Measurements from ENCODE around the gene CRYAA.
"Not testable (repeated sequence)": the region's sequence is repeated elsewhere in the genome, so short reads cannot be mapped to it uniquely, and the experiment has no call there.

CRYAA gene

DNA sequence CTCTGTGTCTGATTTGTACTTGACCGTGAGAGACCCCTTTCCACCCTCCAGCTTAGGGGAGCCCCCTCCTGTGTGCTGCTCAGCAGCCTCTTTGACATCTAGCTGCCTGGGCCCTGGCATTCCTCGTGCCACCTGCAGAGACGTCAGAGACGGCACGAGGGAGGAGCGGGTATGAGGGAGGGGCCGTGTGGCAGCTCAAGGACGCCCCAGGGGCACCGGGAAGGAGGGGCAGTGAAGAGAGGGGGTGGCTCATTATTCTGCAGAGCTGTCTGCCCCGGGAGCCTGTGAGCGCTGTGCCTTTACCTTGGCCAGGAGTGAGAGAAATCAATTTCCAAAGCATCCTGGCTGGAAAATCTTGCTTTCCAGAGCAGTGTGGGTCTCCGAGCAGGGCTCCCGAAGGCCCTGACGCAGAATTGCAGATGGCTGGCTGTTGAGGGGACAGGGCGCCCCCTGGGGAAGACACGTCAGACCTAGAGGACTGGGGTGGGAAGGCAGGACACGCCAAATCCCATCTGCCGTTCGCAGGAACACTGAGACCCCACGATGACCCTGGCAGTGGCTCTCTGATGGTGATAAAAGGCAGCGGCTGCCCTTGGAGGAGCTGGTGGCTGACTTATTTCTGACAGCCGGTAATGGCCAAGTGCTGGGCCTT is 9.5 kb downstream of the CRYAA start:
- not testable (repeated sequence) for H3K27ac ChIP-seq (ENCODE audit: low read depth, low read length); H3K27me3 ChIP-seq (ENCODE audit: control insufficient read depth in 1 of 2, insufficient read depth in 2 of 2, low read length in 2 of 2); H3K9ac ChIP-seq (ENCODE audit: low read length); H3K4me1 ChIP-seq (ENCODE audit: insufficient read depth, low read length); H3K4me3 ChIP-seq (ENCODE audit: low read depth in 1 of 2, low read length in 2 of 2); H3K9me3 ChIP-seq (ENCODE audit: low read length); H3K36me3 ChIP-seq (ENCODE audit: insufficient read depth, low read length)

DNA sequence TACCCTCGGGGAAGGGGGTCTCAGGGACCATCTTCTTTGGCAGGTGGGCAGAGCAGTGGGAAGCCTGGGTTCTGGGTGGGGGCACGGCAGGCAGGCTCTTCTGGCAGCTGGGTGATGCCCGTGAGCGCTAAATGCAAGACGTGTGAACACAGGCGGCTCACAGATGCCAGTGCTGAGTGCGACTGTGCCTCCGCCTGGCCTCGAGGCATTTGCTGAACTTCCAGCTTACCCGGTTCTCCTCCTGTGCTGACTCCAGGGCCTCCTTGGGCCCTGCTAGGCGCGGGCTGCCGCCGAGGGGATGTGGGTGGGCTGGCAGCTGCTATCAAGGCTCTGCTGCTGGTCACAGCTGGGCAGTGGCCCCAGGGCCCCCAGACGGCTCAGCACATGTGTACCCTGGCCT is 12.2 kb downstream of the CRYAA start:
- H3K9me3 ChIP-seq (ENCODE audit: low read length); H3K4me3 ChIP-seq (ENCODE audit: low read depth in 1 of 2, low read length in 2 of 2); H3K27me3 ChIP-seq (ENCODE audit: control insufficient read depth in 1 of 2, insufficient read depth in 2 of 2, low read length in 2 of 2); H3K4me1 ChIP-seq (ENCODE audit: insufficient read depth, low read length); H3K27ac ChIP-seq (ENCODE audit: low read depth, low read length); H3K36me3 ChIP-seq (ENCODE audit: insufficient read depth, low read length); H3K9ac ChIP-seq (ENCODE audit: low read length): not testable (repeated sequence)

DNA sequence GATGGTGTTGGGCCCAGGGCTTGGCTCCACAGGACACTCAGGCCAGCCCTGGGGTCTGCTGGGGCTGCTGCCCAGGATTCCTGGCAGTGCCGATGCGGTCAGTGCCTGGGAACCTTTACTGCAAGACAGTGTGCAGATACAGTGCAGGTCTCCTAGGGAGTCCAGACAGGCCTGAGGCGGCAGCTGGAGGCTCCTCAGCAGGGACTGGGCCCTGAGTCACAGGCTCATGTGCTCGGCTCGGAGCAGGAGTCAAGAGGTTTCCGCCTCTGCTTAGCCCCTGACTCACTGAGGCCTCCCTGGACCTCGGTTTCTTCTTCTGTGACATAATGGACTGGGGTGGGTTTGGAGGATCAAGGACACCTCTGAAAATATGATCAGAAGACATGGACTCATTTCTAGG is 18.5 kb downstream of the CRYAA start:
- not testable (repeated sequence) for H3K27me3 ChIP-seq (ENCODE audit: control insufficient read depth in 1 of 2, insufficient read depth in 2 of 2, low read length in 2 of 2); H3K4me3 ChIP-seq (ENCODE audit: low read depth in 1 of 2, low read length in 2 of 2); H3K9me3 ChIP-seq (ENCODE audit: low read length); H3K9ac ChIP-seq (ENCODE audit: low read length); H3K36me3 ChIP-seq (ENCODE audit: insufficient read depth, low read length); H3K4me1 ChIP-seq (ENCODE audit: insufficient read depth, low read length); H3K27ac ChIP-seq (ENCODE audit: low read depth, low read length)

DNA sequence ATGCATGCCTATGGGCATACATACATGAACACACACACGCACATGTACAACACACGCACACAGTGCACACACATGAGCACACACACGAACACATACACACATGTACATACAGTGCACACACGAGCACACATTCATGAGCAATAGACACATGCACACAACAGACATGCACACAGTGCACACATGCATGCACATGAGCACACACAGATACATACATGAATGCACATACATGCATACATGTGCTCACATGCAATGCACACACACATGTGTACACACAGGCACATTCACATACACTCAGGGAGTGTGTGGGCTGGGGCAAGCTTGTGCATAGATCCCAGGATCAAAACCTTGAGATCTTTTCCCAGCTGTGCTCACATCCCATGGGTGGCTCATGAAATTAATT is 18.9 kb downstream of the CRYAA start:
- H3K36me3 ChIP-seq (ENCODE audit: insufficient read depth, low read length) = no peaks in the 10 kb centered on the region
- no peak overlapping the region for H3K4me3 ChIP-seq (ENCODE audit: low read depth in 1 of 2, low read length in 2 of 2)
- no peak overlapping the region for H3K27ac ChIP-seq (ENCODE audit: low read depth, low read length)
- no peak overlapping the region for H3K9ac ChIP-seq (ENCODE audit: low read length)
- H3K4me1 ChIP-seq (ENCODE audit: insufficient read depth, low read length) = peaks cover 3% of the 10 kb centered on the region
- H3K27me3 ChIP-seq (ENCODE audit: control insufficient read depth in 1 of 2, insufficient read depth in 2 of 2, low read length in 2 of 2) = no peaks in the 10 kb centered on the region
- no peaks in the 10 kb centered on the region for H3K9me3 ChIP-seq (ENCODE audit: low read length)

DNA sequence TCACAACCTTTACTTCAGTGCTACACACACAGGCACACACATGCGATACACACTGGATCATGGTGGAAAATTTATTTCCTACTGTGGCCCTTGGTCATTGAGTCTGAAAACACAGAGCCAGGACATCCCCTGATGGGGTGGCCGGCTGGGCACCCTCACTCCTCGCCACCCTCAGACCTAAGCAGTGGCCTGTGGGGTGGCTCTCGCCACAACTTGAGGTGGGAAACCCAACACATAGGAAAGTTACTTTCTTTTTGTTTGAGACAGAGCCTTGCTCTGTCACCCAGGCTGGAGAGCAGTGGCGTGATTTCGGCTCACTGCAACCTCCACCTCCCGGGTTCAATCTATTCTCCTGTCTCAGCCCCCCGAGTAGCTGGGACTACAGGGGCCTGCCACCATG is 19.4 kb downstream of the CRYAA start:
- Histone ChIP-seq H3K27me3 (ENCODE audit: control insufficient read depth in 1 of 2, insufficient read depth in 2 of 2, low read length in 2 of 2) (no peaks in the 10 kb centered on the region), H3K27ac (ENCODE audit: low read depth, low read length) (no peak overlapping the region), H3K36me3 (ENCODE audit: insufficient read depth, low read length) (no peaks in the 10 kb centered on the region), H3K4me1 (ENCODE audit: insufficient read depth, low read length) (peaks cover 3% of the 10 kb centered on the region), H3K4me3 (ENCODE audit: low read depth in 1 of 2, low read length in 2 of 2) (no peak overlapping the region), H3K9me3 (ENCODE audit: low read length) (no peaks in the 10 kb centered on the region), H3K9ac (ENCODE audit: low read length) (no peak overlapping the region)

GRCh38 chr21:43188592-43189210 is 19.9 kb downstream of the CRYAA start:
- Histone ChIP-seq H3K27ac (ENCODE audit: low read depth, low read length) (no peak overlapping the region), H3K4me1 (ENCODE audit: insufficient read depth, low read length) (peaks cover 3% of the 10 kb centered on the region), H3K4me3 (ENCODE audit: low read depth in 1 of 2, low read length in 2 of 2) (no peak overlapping the region), H3K36me3 (ENCODE audit: insufficient read depth, low read length) (no peaks in the 10 kb centered on the region), H3K9me3 (ENCODE audit: low read length) (no peaks in the 10 kb centered on the region), H3K27me3 (ENCODE audit: control insufficient read depth in 1 of 2, insufficient read depth in 2 of 2, low read length in 2 of 2) (peaks cover 0 to 3% of the 10 kb centered on the region in 2 donors), H3K9ac (ENCODE audit: low read length) (no peak overlapping the region)

GRCh38 chr21:43189936-43190335 is 21.1 kb downstream of the CRYAA start:
- no peaks in the 10 kb centered on the region for H3K9me3 ChIP-seq (ENCODE audit: low read length)
- peaks cover 3% of the 10 kb centered on the region for H3K4me1 ChIP-seq (ENCODE audit: insufficient read depth, low read length)
- H3K9ac ChIP-seq (ENCODE audit: low read length) = no peak overlapping the region
- no peaks in the 10 kb centered on the region for H3K36me3 ChIP-seq (ENCODE audit: insufficient read depth, low read length)
- no peak overlapping the region for H3K27ac ChIP-seq (ENCODE audit: low read depth, low read length)
- H3K27me3 ChIP-seq (ENCODE audit: control insufficient read depth in 1 of 2, insufficient read depth in 2 of 2, low read length in 2 of 2) = peaks cover 0 to 4% of the 10 kb centered on the region in 2 donors
- H3K4me3 ChIP-seq (ENCODE audit: low read depth in 1 of 2, low read length in 2 of 2) = no peak overlapping the region

DNA sequence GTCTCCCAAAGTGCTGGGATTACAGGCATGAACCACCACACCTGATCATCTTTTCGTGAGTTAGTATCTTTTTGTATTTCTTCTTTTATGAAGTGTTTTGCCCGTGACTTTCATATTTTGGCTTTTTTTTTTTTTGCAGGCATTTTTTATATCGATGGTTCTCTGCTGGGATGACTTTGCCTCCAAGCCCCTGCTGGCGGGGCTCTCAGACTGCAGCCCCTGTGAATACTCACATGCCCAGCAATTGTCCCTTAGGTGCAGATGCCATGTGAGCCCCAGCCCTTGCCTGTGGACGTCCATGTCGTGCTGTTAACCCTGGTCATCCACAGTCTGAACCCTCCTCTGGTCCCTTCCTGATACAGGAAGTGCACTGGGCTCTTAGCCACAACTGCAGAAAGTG is 21.7 kb downstream of the CRYAA start:
- Histone ChIP-seq H3K4me1 (ENCODE audit: insufficient read depth, low read length) (peaks cover 3% of the 10 kb centered on the region), H3K27me3 (ENCODE audit: control insufficient read depth in 1 of 2, insufficient read depth in 2 of 2, low read length in 2 of 2) (peaks cover 0 to 4% of the 10 kb centered on the region in 2 donors), H3K36me3 (ENCODE audit: insufficient read depth, low read length) (no peaks in the 10 kb centered on the region), H3K4me3 (ENCODE audit: low read depth in 1 of 2, low read length in 2 of 2) (no peak overlapping the region), H3K9ac (ENCODE audit: low read length) (no peak overlapping the region), H3K27ac (ENCODE audit: low read depth, low read length) (no peak overlapping the region), H3K9me3 (ENCODE audit: low read length) (no peaks in the 10 kb centered on the region)

- peaks cover 0 to 4% of the 10 kb centered on the region in 2 donors for H3K27me3 ChIP-seq (ENCODE audit: control insufficient read depth in 1 of 2, insufficient read depth in 2 of 2, low read length in 2 of 2)
- H3K9me3 ChIP-seq (ENCODE audit: low read length) = no peaks in the 10 kb centered on the region
- no peak overlapping the region for H3K9ac ChIP-seq (ENCODE audit: low read length)
- H3K4me3 ChIP-seq (ENCODE audit: low read depth in 1 of 2, low read length in 2 of 2) = no peak overlapping the region
- peaks cover 3% of the 10 kb centered on the region for H3K4me1 ChIP-seq (ENCODE audit: insufficient read depth, low read length)
- H3K27ac ChIP-seq (ENCODE audit: low read depth, low read length) = no peak overlapping the region
- no peaks in the 10 kb centered on the region for H3K36me3 ChIP-seq (ENCODE audit: insufficient read depth, low read length)
These were observed 22.1 kb downstream of the CRYAA start for GRCh38 chr21:43190951-43191350.

- peaks cover 0 to 4% of the 10 kb centered on the region in 2 donors for H3K27me3 ChIP-seq (ENCODE audit: control insufficient read depth in 1 of 2, insufficient read depth in 2 of 2, low read length in 2 of 2)
- no peaks in the 10 kb centered on the region for H3K9me3 ChIP-seq (ENCODE audit: low read length)
- no peaks in the 10 kb centered on the region for H3K36me3 ChIP-seq (ENCODE audit: insufficient read depth, low read length)
- no peak overlapping the region for H3K4me3 ChIP-seq (ENCODE audit: low read depth in 1 of 2, low read length in 2 of 2)
- H3K27ac ChIP-seq (ENCODE audit: low read depth, low read length) = no peak overlapping the region
- peaks cover 3% of the 10 kb centered on the region for H3K4me1 ChIP-seq (ENCODE audit: insufficient read depth, low read length)
- H3K9ac ChIP-seq (ENCODE audit: low read length) = no peak overlapping the region
These were observed 22.7 kb downstream of the CRYAA start for GRCh38 chr21:43191521-43191920.

GRCh38 chr21:43191971-43192370 is 23.2 kb downstream of the CRYAA start:
- Histone ChIP-seq H3K36me3 (ENCODE audit: insufficient read depth, low read length) (no peaks in the 10 kb centered on the region), H3K9me3 (ENCODE audit: low read length) (no peaks in the 10 kb centered on the region), H3K27me3 (ENCODE audit: control insufficient read depth in 1 of 2, insufficient read depth in 2 of 2, low read length in 2 of 2) (peaks cover 0 to 4% of the 10 kb centered on the region in 2 donors), H3K4me1 (ENCODE audit: insufficient read depth, low read length) (peaks cover 3% of the 10 kb centered on the region), H3K9ac (ENCODE audit: low read length) (no peak overlapping the region), H3K4me3 (ENCODE audit: low read depth in 1 of 2, low read length in 2 of 2) (no peak overlapping the region), H3K27ac (ENCODE audit: low read depth, low read length) (no peak overlapping the region)

DNA sequence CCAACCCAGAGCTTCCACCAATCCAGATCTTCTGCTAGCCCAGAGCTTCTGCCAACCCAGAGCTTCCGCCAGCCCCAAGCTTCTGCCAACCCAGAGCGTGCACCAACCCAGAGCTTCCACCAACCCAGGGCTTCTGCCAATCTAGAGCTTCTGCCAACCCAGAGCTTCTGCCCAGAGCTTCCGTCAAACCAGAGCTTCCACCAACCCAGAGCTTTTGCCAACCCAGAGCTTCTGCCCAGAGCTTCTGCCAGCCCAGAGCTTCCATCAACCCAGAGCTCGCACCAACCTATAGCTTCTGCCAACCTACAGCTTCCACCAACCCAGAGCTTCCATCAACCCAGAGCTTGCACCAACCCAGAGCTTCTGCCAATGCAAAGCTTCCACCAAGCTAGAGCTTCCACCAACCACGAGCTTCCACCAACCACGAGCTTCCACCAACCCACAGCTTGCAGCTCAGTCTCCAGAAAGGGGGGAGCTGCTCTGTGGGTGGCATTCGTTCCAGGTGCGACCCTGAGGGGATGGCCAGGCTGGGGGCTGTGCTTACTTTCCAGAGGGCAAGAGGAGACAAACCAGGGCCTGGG is 23.8 kb downstream of the CRYAA start:
- Histone ChIP-seq H3K27ac (ENCODE audit: low read depth, low read length) (no peak overlapping the region), H3K36me3 (ENCODE audit: insufficient read depth, low read length) (no peaks in the 10 kb centered on the region), H3K27me3 (ENCODE audit: control insufficient read depth in 1 of 2, insufficient read depth in 2 of 2, low read length in 2 of 2) (peaks cover 0 to 4% of the 10 kb centered on the region in 2 donors), H3K4me3 (ENCODE audit: low read depth in 1 of 2, low read length in 2 of 2) (no peak overlapping the region), H3K9me3 (ENCODE audit: low read length) (no peaks in the 10 kb centered on the region), H3K9ac (ENCODE audit: low read length) (no peak overlapping the region), H3K4me1 (ENCODE audit: insufficient read depth, low read length) (peaks cover 3% of the 10 kb centered on the region)
